HEK293T (cell line): ENCODE data around the gene SPRYD7.

Experiments
- CTBP1 ChIP-seq: fragments of 450-650 bp; IDR thresholded peaks from 2 replicates; pipeline ENCODE4 v1.6.1; 2016; ENCODE audit warnings: borderline replicate concordance
- SP1 ChIP-seq: fragments of 450-650 bp; IDR thresholded peaks from 2 replicates; pipeline ENCODE4 v1.6.1; 2017

DNA sequence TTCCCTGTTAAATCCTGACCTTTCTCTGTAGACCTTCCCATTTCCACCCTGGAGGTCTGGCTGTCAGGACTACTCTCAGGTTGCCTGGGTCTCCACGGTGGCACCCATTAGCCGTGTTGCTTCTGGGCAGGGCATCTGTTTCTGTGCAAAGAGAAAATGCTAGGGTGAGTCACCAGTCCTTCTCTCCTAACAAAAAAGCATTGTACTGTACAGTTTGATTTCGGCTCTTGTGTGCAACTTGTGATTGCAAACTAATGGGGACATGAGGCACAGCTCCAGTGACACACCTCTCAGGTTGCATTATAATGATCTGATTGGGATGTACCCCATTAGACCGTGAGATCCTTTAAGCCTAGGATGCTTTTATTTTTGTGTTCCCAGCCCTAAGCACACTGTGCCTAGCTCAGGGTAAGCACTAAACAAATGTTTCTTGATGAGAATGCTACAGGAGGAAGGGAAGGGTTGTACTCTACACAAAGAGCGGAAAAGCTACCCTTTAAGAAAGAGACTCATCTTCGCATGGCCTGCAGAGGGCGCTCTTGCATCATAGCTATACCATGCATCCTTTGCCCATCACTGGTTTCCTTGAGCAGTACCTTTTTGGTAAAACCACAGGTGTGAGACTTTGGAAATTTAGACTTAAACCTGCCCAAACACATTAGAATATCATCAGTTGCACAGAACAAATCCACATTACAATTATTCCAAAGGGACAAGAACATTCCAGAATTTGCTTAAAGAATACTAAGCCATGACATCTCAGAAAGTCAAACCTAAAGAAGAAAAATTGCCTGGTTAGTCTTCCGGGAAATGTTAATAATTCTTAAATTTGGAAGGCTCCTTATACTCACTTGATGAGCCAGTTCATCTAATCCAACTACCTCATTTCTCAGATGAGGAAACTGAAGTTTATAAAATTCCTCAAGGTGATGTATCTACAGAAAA, 40.4 kb upstream of the SPRYD7 start:
- no peak for TF ChIP-seq SP1
- no peak for TF ChIP-seq CTBP1
